Measurements from ENCODE around the gene VPS13A. TPM values are rescaled to one million over a fixed set of nuclear protein-coding genes. Genes with fewer than 3 reads are reported as not detected.

The VPS13A gene
- polyA plus RNA-seq, 1 donor from 2014 or later = 20.6 TPM

DNA sequence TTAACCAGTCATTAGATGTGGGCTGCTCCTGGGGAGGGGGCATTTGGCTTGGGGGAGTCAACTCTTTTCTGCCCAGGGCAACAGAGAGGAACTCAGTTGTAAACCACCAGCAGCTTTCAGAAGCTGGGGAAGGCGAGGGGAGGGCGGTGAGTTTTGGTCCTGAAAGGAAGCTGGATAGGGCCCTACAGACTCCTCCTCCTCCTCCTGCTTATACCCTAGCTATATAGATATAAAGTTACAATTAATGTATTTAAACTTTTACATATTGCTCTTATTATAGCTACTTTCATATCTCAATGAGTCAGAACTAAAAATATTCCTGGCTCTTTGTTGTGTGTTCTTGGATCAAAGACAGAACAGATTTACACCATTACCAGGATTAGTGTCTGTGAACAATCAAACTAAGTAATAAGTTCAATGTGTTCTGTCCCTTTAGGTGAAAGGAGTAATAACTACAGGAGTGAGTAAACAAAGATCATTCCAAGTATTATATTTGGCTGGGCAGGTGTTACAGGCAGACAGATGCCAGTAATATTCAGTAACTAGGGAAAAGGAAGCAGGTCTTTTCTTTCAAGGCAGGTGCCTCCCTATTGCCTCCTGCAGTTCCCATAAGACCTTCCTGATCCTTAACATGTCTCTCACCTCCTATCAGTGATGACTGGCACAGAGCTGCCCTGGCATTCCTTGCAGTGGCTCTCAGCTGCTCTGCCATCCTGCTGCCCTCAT lies 20.5 kb upstream of the VPS13A start:
- Histone ChIP-seq H3K9ac (ENCODE audit: low read length) (no peak overlapping the region), H2AFZ (ENCODE audit: low read depth, low read length) (no peak overlapping the region), H3K4me2 (ENCODE audit: low read length) (no peak overlapping the region)

DNA sequence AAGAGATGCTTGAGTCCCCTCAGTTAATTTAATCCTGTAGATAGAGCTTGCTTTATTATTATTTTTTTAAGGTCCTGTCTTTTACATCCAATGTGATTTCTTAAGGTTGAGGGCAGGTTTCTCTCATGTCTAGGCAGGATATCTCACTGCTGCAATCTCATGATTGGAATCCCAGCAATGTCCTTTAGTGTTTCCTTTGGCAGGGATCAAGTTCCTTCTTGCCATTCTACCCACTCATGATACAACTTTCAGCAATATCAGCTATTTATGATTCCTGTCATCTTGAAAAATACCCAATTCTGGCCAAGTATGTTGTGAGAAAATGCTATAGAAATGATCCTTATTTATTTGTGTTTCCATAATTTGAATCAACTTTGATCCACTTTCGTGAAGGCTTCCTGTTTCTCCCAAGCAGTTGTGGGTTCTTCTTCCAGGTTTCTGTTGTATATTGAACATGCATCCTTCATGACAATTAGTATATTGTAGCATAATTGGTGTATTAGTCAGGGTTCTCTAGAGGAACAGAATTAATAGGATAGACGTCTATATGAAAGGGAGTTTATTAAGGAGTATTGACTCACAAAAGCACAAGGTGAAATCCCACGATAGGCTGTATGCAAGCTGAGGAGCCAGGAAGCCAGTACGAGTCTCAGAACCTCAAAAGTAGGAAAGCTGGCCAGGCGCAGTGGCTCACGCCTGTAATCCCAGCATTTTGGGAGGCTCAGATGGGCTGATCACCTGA lies 18.4 kb upstream of the VPS13A start:
- H3K27ac ChIP-seq (ENCODE audit: low read length) = no peak overlapping the region
- TF ChIP-seq, protein P1, sequence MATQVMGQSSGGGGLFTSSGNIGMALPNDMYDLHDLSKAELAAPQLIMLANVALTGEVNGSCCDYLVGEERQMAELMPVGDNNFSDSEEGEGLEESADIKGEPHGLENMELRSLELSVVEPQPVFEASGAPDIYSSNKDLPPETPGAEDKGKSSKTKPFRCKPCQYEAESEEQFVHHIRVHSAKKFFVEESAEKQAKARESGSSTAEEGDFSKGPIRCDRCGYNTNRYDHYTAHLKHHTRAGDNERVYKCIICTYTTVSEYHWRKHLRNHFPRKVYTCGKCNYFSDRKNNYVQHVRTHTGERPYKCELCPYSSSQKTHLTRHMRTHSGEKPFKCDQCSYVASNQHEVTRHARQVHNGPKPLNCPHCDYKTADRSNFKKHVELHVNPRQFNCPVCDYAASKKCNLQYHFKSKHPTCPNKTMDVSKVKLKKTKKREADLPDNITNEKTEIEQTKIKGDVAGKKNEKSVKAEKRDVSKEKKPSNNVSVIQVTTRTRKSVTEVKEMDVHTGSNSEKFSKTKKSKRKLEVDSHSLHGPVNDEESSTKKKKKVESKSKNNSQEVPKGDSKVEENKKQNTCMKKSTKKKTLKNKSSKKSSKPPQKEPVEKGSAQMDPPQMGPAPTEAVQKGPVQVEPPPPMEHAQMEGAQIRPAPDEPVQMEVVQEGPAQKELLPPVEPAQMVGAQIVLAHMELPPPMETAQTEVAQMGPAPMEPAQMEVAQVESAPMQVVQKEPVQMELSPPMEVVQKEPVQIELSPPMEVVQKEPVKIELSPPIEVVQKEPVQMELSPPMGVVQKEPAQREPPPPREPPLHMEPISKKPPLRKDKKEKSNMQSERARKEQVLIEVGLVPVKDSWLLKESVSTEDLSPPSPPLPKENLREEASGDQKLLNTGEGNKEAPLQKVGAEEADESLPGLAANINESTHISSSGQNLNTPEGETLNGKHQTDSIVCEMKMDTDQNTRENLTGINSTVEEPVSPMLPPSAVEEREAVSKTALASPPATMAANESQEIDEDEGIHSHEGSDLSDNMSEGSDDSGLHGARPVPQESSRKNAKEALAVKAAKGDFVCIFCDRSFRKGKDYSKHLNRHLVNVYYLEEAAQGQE (IDR thresholded peaks at IDR 0.05; ENCODE audit: borderline replicate concordance) = no peak
- TF ChIP-seq POLR2AphosphoS5 (IDR thresholded peaks at IDR 0.05) (no peak), RAD21 (conservative IDR thresholded peaks at IDR 0.05) (no peak), SMC3 (conservative IDR thresholded peaks at IDR 0.05; ENCODE audit: poor library complexity) (no peak), TAF1 (IDR thresholded peaks at IDR 0.05; ENCODE audit: low read depth) (no peak)
- TF ChIP-seq, protein P2, sequence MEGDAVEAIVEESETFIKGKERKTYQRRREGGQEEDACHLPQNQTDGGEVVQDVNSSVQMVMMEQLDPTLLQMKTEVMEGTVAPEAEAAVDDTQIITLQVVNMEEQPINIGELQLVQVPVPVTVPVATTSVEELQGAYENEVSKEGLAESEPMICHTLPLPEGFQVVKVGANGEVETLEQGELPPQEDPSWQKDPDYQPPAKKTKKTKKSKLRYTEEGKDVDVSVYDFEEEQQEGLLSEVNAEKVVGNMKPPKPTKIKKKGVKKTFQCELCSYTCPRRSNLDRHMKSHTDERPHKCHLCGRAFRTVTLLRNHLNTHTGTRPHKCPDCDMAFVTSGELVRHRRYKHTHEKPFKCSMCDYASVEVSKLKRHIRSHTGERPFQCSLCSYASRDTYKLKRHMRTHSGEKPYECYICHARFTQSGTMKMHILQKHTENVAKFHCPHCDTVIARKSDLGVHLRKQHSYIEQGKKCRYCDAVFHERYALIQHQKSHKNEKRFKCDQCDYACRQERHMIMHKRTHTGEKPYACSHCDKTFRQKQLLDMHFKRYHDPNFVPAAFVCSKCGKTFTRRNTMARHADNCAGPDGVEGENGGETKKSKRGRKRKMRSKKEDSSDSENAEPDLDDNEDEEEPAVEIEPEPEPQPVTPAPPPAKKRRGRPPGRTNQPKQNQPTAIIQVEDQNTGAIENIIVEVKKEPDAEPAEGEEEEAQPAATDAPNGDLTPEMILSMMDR (IDR thresholded peaks at IDR 0.05; ENCODE audit: poor library complexity, severe bottlenecking) = no peak
- H3K9me3 ChIP-seq (ENCODE audit: low read length) = no peaks in the 10 kb centered on the region
- no peak overlapping the region for H3K4me3 ChIP-seq (ENCODE audit: low read length)
- no peaks in the 10 kb centered on the region for H3K27me3 ChIP-seq (ENCODE audit: insufficient read depth, low read depth, low read length)
- no peaks in the 10 kb centered on the region for H3F3A ChIP-seq (ENCODE audit: insufficient read depth, low read length, poor library complexity, severe bottlenecking)
- H4K20me1 ChIP-seq (ENCODE audit: insufficient read depth) = no peaks in the 10 kb centered on the region
- H3K9me2 ChIP-seq (ENCODE audit: insufficient read depth, low read length) = no peaks in the 10 kb centered on the region
- H3K36me3 ChIP-seq (ENCODE audit: insufficient read depth, low read length) = no peaks in the 10 kb centered on the region
- H3K79me2 ChIP-seq (replicated peaks; ENCODE audit: insufficient read depth, low read length) = no peaks in the 10 kb centered on the region
- H3K9ac ChIP-seq (ENCODE audit: low read length) = no peak overlapping the region
- no peak overlapping the region for H2AFZ ChIP-seq (ENCODE audit: low read depth, low read length)
- H3K4me2 ChIP-seq (ENCODE audit: low read length) = no peak overlapping the region

More for the DNA sequence above, 20.5 kb upstream of the VPS13A start:
- TF ChIP-seq RAD21 (conservative IDR thresholded peaks at IDR 0.05) (no peak), EP300 (conservative IDR thresholded peaks at IDR 0.05; ENCODE audit: poor library complexity, severe bottlenecking) (no peak), POLR2AphosphoS5 (IDR thresholded peaks at IDR 0.05) (no peak), EZH2 (IDR thresholded peaks at IDR 0.05; ENCODE audit: borderline replicate concordance, insufficient read depth, low read length, poor library complexity, severe bottlenecking) (no peak), MXI1 (conservative IDR thresholded peaks at IDR 0.05; ENCODE audit: poor library complexity, severe bottlenecking) (no peak), SMC3 (conservative IDR thresholded peaks at IDR 0.05; ENCODE audit: poor library complexity) (no peak), TAF1 (IDR thresholded peaks at IDR 0.05; ENCODE audit: low read depth) (no peak)
- TF ChIP-seq, protein P2 (IDR thresholded peaks at IDR 0.05; ENCODE audit: poor library complexity, severe bottlenecking) = no peak
- TF ChIP-seq, protein P1 (IDR thresholded peaks at IDR 0.05; ENCODE audit: borderline replicate concordance) = no peak
- no peaks in the 10 kb centered on the region for H4K20me1 ChIP-seq (ENCODE audit: insufficient read depth)
- no peaks in the 10 kb centered on the region for H3K79me2 ChIP-seq (replicated peaks; ENCODE audit: insufficient read depth, low read length)
- no peak overlapping the region for H3K4me3 ChIP-seq (ENCODE audit: low read length)
- no peaks in the 10 kb centered on the region for H3F3A ChIP-seq (ENCODE audit: insufficient read depth, low read length, poor library complexity, severe bottlenecking)
- no peaks in the 10 kb centered on the region for H3K36me3 ChIP-seq (ENCODE audit: insufficient read depth, low read length)
- no peaks in the 10 kb centered on the region for H3K27me3 ChIP-seq (ENCODE audit: insufficient read depth, low read depth, low read length)
- no peaks in the 10 kb centered on the region for H3K9me2 ChIP-seq (ENCODE audit: insufficient read depth, low read length)
- no peak overlapping the region for H3K27ac ChIP-seq (ENCODE audit: low read length)
- H3K9me3 ChIP-seq (ENCODE audit: low read length) = no peaks in the 10 kb centered on the region

Data from neural cell (in vitro differentiated cells).